ENCODE data around the gene NIT2.
"Not testable (repeated sequence)": the region's sequence is repeated elsewhere in the genome, so short reads cannot be mapped to it uniquely, and the experiment has no call there.

The NIT2 gene

DNA sequence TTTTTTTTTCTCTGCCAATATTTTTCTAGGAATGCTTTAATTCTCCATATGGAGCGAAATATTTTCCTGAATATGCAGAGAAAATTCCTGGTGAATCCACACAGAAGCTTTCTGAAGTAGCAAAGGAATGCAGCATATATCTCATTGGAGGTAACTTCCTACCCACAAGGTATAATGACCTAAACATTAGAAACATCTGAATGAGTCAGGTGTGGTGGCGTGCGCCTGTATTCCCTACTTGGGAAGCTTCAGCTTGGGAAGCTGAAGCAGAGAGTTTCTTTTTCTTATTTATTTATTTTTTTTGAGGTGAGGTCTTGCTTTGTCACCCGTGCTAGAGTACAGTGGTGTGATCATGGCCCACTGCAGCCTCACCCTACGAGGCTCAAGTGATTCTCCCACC is 5.2 kb downstream of the NIT2 start:
- DNase-seq = no peak

DNA sequence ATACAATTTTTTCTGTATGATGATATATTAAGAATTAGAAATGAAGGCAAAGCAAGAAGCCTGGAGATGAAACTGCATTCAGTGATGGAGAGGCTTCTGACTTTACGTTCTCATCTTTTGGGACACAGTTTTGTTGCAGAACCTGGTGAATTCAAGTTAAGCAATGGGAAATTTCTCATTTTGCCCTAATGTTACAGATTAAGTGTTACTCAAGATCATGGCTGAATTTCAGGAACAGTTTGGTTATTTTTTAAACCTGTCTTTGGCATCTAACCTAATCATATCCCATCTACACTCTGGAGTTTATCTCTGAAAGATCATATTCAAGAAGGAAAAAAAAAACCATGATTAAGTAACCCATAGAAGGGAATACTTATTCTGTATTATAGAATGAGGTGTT is 6.0 kb downstream of the NIT2 start:
- DNase-seq = no peak

DNA sequence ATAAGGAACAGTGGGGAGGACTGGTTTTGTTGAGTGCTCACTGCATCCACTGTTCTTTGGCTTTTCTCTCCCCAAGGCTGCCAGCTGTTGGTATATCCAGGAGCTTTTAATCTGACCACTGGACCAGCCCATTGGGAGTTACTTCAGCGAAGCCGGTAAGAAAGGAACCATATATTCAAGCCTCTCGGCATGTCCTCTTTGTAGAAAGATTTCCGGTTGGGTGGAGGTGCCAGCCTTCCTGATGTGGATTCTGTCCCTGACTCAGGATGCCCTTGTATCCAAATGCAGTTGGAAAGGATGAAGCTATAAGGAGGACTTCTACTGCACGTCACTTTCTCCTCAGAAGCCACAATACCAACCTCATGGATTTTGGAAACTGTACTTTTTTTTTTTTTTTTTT is 14.2 kb downstream of the NIT2 start:
- no peak for DNase-seq

DNA sequence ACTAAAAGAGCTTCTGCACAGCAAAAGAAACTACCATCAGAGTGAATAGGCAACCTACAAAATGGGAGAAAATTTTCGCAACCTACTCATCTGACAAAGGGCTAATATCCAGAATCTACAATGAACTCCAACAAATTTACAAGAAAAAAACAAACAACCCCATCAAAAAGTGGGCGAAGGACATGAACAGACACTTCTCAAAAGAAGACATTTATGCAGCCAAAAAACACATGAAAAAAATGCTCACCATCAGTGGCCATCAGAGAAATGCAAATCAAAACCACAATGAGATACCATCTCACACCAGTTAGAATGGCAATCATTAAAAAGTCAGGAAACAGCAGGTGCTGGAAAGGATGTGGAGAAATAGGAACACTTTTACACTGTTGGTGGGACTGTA is 17.2 kb downstream of the NIT2 start:
- not testable (repeated sequence) for DNase-seq

DNA sequence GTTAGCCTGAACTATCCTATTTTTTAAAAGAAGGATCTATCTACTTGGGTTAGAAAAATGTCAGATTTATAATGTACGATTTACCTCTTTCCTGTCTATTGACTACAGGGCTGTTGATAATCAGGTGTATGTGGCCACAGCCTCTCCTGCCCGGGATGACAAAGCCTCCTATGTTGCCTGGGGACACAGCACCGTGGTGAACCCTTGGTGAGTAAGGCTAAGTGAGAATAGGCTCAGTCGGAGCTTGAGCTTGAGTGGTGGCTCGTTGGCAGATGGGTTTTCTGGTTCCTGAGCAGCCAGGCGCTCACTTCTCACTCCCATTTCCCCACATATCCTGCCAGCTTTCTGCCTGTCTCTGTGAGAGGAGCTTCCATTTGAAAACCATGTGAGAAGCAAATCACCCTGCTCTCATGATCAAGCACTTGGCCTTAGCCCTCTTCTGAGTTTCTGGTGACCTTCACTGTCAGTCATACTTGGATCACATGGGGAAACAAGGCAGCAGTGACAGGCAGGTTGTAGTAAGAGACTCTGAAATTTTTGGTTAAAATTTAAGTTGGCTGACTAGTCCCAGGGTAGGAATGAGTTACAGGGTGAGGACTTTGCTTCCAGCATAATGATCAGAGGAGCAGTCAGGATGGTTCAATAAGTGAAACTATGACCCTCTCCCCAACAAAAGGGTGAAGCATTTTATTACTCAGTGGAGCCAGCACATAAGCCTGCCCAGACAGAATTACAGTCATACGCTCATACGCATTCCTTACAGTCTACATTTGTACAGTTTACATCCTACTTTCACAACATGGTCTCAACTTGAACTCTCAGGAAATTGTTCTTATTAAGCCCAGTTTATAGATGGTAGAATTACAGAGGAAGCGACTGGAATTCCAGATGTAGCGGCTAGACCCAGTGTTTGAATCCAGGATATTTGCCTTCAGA is 18.0 kb downstream of the NIT2 start:
- DNase-seq = no peak

DNA sequence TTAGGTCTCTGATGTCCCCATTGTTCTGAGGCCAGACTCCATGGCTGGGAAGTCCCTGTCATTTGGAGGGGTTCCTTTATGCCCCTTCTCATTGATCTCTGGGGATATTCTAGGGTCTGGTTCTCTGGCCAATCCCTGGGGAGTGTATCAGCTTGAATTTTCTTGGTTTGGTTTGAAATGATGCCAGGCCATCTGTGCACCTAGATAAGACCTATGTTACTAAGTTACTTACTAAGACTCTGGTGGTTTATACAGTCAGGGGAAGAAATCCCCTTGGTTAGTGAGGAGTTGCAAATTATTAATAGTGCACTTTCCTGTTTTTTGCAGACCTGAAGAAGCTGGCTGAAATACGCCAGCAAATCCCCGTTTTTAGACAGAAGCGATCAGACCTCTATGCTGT is 20.3 kb downstream of the NIT2 start:
- DNase-seq = no peak

DNA sequence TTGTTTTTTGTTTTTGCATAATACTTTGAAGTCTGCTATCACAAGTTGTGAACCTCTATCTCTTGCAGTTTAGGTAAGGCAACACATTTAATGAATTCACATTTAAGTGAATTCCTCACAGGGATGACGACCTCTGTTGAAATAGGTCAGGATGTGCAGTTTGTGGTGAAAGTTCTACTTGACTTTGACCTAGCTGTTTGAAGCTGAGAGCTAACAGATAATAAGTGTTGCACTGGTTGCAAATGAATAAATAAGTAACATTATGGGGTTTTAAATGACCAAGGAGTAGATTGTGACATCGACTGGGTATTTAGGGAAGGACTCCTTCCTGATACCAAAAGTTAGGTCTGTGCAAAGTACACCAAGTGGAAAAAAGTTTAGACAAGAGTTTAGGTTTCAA is 23.9 kb downstream of the NIT2 start:
- no peak for DNase-seq

DNA sequence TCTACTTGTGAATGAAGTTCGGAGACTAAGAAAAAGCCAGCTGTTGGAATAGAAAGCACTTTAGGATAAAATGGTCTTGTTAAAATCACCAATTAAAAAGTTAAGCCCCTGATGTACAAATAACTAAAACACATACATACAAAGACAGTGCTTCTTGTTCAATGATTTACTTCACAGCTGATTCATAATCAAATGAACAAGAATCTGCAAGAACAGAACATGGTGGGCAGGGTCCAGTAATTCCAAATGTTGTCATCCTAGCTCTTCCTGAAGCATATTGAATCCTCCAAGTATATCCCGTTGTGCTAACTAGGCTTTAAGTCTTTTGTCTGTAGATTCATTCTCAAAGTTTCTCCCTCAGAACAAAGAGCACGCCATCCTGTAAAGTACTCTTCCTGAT is 24.5 kb downstream of the NIT2 start:
- no peak for DNase-seq

DNA sequence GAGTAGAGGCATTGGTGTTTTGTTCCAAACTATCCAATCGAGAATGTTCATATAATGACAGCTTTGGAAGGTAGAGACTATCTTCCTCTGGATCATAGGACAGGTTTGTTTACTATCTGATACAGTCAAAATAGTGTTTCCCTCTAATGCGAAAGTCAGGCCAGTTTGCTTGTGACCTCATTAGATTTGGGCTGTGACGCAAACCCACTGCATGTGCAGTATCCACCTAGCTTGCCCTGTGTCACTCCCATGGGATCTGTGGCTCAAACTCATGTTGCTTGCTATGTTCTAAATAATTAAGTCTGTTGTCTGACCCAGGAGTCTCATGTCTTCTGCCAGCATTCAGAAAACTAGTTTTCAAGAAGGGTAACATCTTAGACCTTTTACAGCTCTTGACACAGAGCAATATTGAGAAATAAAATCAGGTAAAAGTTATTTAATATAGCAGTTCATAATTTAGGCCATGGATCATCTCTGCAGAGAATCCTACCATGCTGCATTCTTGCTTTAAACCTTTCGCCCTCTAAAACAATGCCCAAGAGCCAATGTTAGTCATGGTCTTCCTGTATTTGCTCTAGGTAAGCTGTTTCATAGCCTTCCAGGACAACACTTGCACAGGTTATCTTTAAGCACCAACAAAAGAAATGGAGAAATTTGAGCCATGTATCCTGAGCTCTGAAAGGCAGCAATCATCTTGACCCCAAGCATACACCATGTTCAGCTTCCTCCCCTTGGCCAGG is 26.4 kb downstream of the NIT2 start:
- DNase-seq = no peak

DNA sequence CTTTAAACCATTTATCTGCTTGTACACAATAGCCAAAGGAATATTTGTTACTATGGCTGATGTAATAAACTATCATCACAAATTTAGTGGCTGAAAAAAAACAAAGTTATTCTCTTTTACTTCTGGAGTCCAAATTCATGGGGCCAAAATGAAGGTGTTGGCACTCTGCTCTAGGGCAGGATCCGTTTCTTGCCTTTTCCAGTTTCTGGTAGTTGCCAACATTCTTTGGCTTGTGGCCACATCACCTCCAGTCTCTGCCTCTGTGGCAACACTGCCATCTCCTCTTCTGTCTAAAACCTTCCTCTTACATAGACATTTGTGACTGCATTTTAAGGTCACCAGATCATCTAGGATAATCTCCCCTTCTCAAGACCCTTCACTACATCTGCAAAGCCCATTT is 27.3 kb downstream of the NIT2 start:
- DNase-seq = no peak

DNA sequence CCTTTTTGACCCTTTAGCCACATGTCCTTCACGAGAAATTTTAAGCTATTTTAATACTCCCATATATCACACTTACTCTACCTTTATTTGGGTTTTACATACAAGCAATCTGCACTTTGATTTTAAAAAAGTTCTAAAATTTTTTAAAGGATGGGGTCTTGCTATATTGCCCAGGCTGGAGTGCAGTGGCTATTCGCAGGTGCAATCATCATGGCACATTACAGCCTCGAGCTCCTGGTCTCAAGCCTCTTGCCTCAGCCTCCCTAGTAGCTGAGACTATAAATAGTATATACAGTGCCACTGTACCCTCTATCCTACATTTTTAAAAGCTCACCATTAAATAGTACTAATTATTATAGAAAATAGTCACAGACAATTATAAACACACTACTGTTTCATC is 29.9 kb downstream of the NIT2 start:
- no peak for DNase-seq

DNA sequence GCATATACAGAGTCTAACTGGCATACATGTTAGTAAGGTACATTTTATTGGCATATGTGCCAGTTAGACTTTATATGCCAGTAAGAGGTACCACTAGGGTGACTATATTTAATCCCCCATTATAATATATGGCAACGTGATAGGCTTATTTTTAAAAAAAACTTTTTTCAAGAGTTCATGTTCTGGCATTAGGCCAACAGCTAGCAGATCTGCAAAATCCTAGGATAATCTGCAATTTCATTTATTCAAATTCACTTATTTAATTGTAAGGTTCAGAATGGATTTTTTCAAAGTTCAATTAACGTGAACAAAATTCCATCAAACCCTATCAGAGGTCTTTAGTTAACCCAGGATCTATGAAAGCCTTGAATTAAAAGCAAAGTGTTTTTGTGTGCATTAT is 31.9 kb downstream of the NIT2 start:
- DNase-seq = no peak

DNA sequence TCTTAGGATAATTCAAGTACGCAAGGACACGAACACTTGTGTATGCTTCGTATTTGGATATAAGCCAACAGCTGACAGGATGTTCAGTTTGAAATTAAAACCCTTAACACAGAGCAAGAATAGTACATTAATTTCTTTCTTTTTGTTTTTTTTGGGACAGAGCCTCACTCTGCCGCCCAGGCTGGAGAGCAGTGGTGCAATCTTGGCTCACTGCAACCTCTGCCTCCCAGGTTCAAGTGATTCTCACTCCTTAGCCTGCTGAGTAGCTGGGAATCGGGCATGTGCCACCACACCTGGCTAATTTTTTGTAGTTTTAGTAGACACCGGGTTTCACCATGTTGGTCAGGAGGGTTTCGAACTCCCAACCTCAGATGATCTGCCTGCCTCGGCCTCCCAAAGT is 33.9 kb downstream of the NIT2 start:
- DNase-seq = no peak

DNA sequence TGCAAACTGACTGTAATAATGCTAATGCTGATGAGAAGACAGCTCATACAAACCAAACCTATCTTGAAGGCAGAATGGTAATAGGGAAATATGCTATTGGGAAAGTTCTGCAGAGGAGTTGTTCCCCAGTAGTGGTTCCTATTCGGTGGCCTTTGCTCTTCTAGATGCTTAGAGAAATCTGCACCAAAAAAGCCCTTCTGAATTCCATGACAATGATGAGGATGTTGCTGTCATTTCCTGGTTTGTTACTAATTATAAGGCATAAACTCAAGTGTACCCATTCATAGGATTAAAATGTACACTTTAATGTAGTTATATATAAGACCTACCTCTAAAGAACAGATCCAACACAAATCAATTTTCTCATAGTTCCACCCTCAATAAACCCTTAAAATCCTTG is 36.2 kb downstream of the NIT2 start:
- no peak for DNase-seq

DNA sequence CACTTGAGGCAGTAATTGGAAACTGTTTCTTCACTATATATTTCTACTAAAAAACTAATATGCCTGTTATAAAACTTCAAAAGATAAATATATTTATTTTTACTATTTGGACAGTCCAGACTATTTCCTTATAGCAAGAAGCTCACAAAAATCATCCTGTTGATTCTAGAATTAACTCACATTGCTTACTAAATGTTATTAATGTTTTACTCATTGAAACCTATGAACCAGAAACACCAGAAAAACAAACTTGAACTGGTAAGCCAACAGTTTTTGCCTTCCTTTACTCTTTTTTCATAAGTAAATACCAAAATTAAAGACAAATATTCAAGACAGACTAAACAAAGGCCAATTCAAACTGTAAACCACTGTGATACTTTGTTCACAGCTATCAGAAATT is 40.0 kb downstream of the NIT2 start:
- no peak for DNase-seq

DNA sequence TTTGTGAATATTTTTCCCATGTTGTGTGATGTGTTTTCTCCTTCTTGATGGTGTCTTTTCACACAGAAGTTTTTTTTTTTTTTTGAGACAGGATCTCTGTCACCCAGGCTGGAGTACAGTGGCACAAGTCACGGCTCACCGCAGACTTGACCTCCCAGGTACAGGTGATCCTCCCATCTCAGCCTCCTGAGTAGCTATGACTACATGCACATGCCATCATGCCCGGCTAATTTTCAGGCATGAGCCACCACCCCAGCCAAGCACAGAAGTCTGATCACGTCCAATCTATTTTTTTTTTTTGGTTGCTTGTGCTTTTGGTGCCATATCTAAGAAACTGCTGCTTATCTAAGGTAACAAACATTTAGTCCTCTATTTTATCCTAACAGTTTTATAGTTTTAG is 41.7 kb downstream of the NIT2 start:
- no peak for DNase-seq

DNA sequence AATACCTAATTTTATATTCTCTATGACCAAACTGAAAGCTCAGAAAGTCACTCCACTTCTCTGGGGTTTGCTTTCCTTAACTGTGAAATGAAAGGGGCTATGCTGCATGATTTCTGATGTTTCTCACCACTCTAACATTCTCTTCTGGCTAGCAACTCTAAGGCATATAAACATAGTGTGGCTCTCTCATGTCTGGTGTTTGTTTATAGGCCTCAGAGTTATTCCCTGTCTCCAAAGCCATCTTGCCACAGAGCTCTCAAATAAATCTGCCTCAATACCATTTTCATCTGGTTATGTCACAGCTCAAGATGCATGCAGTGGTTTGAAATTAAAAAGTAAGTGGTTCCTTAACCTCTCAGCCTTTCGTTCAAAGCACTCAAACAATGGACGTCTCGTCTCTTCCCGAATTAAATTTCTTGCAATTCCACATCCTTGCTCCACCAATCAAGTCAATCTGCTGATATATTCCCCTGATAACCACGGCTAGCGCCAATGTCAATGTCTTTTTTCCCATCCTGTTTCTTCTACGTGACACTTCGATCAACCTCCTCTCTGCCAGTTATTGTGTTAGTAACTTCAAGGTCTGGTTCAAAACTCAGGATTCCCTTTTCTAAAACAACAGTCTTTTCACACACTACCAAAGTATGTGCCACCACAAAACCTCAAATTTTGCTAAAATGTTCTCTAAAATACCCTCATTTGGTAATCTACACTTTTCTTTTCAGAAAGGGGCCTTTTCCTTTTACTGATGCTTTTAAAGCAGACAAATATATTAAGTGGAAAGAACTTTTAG is 50.4 kb downstream of the NIT2 start:
- DNase-seq = no peak

DNA sequence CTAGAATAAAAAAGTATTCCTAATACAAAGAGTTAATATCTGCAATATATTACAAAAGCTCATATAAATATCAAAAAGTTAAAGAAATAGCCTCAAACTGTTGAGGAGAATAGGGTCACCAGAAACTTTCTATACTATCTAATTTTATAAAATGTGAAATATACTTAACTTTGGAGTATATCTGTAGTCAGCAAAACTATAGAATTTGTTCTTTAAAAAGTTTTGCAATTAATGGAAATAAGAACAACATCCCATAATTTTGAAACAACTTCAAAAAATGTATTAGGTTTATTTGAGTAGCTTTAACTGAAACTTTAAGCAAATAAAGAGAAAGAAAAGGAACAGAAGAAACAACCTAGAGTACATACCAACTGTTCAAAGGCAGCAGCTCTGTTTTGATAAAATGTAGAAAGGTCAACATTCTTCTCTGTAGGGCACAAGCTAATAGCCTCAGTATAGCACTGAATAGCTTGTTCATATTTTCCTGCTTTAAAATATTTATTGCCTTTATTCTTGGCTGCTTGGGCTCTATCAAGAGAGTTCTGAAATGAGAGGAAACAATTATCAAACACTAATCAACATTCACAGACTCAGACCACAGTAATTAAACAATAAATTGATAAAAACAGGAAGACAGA is 52.0 kb downstream of the NIT2 start:
- no peak for DNase-seq

DNA sequence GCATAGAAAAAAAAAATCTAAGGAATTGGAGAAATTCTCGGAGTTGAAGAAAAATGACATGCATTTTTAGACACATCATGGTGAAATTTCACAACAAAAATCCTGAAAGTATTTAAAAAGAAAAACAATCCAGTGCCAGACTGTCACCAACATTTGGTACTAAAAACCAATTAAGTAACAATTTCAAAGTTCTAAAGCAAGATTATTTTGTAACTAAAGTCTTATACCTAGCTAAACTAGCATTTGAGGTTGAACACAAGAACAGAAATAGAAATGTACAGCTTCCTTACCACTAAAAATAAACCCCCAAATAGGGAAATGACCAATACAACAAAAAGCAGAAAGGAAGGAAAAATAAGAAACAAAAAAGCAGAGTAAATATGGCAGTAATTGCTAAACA is 54.5 kb downstream of the NIT2 start:
- DNase-seq = no peak

DNA sequence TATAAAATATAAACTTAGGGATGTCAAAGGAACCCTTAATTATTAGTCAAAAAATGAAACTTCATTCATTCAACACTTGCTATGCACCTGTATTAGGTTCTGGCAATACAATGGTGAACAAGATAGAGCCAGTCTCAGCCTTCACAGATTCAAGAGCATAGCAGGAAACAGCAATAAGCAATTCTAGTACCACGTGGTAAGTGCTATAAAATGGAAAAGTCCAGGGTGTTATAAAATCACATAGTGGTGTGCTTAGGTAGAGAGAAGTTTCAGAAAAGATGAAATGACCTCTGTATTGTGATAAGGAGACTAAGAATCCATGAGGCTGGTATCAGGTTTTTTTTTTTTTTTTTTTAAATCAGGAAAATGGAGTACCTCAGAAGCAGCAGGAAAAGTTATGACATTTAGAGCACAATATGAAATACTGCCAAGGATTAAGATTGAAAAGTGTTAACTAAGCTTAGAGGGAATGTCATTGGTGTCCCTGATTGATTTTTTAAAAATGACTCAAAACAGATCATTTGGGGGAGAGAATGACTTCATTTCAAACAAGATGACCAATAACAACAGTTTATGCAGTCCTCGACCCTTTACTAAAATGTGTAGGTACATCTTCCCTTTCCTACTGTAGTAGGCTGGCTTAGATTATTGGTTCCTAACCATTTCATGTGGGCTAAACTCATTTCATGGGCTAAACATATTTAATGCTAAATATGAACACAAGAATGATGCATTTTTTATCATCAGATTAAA is 61.3 kb downstream of the NIT2 start:
- DNase-seq = no peak

DNA sequence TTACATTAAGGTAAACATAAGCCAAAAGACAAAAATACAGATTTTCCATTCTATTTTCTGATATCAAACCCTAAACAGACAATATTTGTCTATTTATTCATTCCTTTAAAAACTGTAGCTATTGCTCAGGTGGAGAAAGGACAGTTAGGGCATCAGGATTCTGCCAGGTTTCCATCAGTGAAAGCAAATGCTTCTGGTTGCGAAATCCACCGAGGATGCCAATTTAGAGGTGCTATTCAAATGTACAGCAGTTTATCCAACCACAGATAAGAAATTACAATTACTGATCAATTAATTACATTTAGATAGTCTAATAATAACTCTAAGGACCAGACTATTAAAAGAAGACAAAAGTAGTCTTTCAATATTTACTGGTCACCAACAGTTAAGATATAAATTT is 62.4 kb downstream of the NIT2 start:
- no peak for DNase-seq

DNA sequence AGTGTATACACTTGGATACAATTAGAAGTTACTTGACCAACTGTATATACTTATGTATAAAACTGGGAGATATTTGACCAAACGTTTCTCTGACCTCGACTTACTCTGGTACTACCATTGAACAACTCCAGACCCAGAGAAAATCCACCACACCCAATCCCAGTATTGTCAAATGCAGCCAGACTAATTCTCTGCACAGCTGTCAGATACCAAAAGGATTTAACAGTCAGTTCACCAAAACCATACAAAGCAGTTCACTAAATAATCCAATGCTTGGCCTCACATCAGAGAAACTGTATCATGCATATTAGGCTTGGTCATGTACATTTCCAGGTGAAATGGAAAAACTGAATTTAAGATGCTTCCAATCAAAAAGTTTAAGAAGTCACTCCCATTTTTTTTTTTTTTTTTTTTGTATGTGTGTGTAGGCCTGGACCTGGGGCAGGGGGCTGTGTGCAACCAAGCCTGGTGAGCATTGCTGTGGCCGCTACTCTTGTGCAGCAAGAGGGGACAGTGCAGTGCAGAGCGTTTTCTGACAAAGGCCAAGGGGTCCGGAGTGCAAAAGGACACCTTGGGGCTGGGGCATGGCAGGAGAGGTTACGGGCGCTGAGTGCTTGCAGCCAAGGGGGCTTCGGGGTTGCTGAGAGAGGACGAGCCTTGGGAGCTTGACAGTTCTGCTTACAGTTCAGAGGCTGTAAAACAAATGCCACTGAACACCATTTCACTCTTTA is 64.9 kb downstream of the NIT2 start:
- DNase-seq = no peak

Measured in DMS79 treated with DMSO at 0.1 percent for 48 hours (cell line).